ENCODE data around the gene ALLC.
"Not testable (repeated sequence)": the region's sequence is repeated elsewhere in the genome, so short reads cannot be mapped to it uniquely, and the experiment has no call there.

The ALLC gene

GRCh38 chr2:3657881-3658280, at the start of gene ALLC:
TSS of gene ALLC (plus strand) at chr2:3658200. CDS start at chr2:3671158, 12,958 bp downstream.
- no peak for TF ChIP-seq CTCF (IDR thresholded peaks at IDR 0.05; ENCODE audit: insufficient read depth, low read length, poor library complexity, severe bottlenecking)
- DNase-seq (ENCODE audit: extremely low read depth, insufficient read length): no peak
- no peak within 1 kb of the TSS for H3K4me3 ChIP-seq (replicated peaks; ENCODE audit: low read depth, low read length)

GRCh38 chr2:3608373-3609278, 49.4 kb upstream of the ALLC start:
- no peak for TF ChIP-seq CTCF (IDR thresholded peaks at IDR 0.05; ENCODE audit: insufficient read depth, low read length, poor library complexity, severe bottlenecking)
- Histone ChIP-seq H3K36me3 (ENCODE audit: control insufficient read depth, insufficient read depth, low read length) (no peaks in the 10 kb centered on the region), H3K4me3 (replicated peaks; ENCODE audit: low read depth, low read length) (no peak overlapping the region), H3K27me3 (replicated peaks; ENCODE audit: control insufficient read depth, insufficient read depth, low read length) (no peaks in the 10 kb centered on the region)
- no peak for DNase-seq (ENCODE audit: extremely low read depth, insufficient read length)

More at GRCh38 chr2:3657881-3658280, at the start of gene ALLC:
- Histone ChIP-seq H3K27me3 (replicated peaks; ENCODE audit: control insufficient read depth, insufficient read depth, low read length) (no peaks in the 10 kb centered on the region), H3K36me3 (ENCODE audit: control insufficient read depth, insufficient read depth, low read length) (no peaks in the 10 kb centered on the region)

- H3K36me3 ChIP-seq (ENCODE audit: control insufficient read depth, insufficient read depth, low read length); H3K27me3 ChIP-seq (replicated peaks; ENCODE audit: control insufficient read depth, insufficient read depth, low read length); DNase-seq (ENCODE audit: extremely low read depth, insufficient read length); H3K4me3 ChIP-seq (replicated peaks; ENCODE audit: low read depth, low read length): not testable (repeated sequence)
These were observed 48.7 kb upstream of the ALLC start for GRCh38 chr2:3609279-3609673.

GRCh38 chr2:3610415-3610814, 47.6 kb upstream of the ALLC start:
- no peak overlapping the region for H3K4me3 ChIP-seq (replicated peaks; ENCODE audit: low read depth, low read length)
- no peak for DNase-seq (ENCODE audit: extremely low read depth, insufficient read length)
- TF ChIP-seq CTCF (IDR thresholded peaks at IDR 0.05; ENCODE audit: insufficient read depth, low read length, poor library complexity, severe bottlenecking): no peak
- no peaks in the 10 kb centered on the region for H3K36me3 ChIP-seq (ENCODE audit: control insufficient read depth, insufficient read depth, low read length)
- no peaks in the 10 kb centered on the region for H3K27me3 ChIP-seq (replicated peaks; ENCODE audit: control insufficient read depth, insufficient read depth, low read length)

GRCh38 chr2:3610881-3611505, 47.0 kb upstream of the ALLC start:
- no peaks in the 10 kb centered on the region for H3K27me3 ChIP-seq (replicated peaks; ENCODE audit: control insufficient read depth, insufficient read depth, low read length)
- no peaks in the 10 kb centered on the region for H3K36me3 ChIP-seq (ENCODE audit: control insufficient read depth, insufficient read depth, low read length)
- no peak for TF ChIP-seq CTCF (IDR thresholded peaks at IDR 0.05; ENCODE audit: insufficient read depth, low read length, poor library complexity, severe bottlenecking)
- no peak overlapping the region for H3K4me3 ChIP-seq (replicated peaks; ENCODE audit: low read depth, low read length)
- DNase-seq (ENCODE audit: extremely low read depth, insufficient read length): no peak

GRCh38 chr2:3611589-3611988, 46.4 kb upstream of the ALLC start:
- no peak overlapping the region for H3K4me3 ChIP-seq (replicated peaks; ENCODE audit: low read depth, low read length)
- H3K27me3 ChIP-seq (replicated peaks; ENCODE audit: control insufficient read depth, insufficient read depth, low read length): no peaks in the 10 kb centered on the region
- no peaks in the 10 kb centered on the region for H3K36me3 ChIP-seq (ENCODE audit: control insufficient read depth, insufficient read depth, low read length)
- DNase-seq (ENCODE audit: extremely low read depth, insufficient read length): no peak
- TF ChIP-seq CTCF (IDR thresholded peaks at IDR 0.05; ENCODE audit: insufficient read depth, low read length, poor library complexity, severe bottlenecking): no peak
